ENCODE measurements around the gene BTBD19. TPM values are rescaled to one million over a fixed set of nuclear protein-coding genes. Genes with fewer than 3 reads are reported as not detected.

Gene BTBD19
- total and polyA plus RNA-seq, 2 donors (not counting 1 experiment from before 2014, with no cell fraction given) = 5.0 to 8.7 TPM

DNA sequence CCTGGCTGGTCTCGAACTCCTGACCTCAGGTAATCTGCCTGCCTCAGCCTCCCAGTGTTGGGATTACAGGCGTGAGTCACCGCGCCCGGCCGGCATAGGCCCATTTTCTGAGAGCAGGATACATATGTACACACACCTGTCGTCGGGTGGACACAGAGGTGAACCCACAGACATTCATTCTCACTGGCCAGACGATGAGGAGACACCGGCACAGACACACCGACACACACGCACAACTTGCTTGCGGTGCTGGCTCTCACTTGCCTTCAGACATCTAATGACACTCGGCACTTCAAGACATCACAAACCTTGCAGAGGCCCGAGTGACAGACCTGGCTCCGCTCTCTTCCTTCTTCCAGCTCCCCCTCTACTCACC lies 34.2 kb downstream of the BTBD19 start:
- no peaks in the 10 kb centered on the region for H3K4me1 ChIP-seq (ENCODE audit: control insufficient read depth, extremely low read depth, insufficient read depth, low read length)
- no peaks in the 10 kb centered on the region for H3K27me3 ChIP-seq (ENCODE audit: control insufficient read depth, insufficient read depth, low read length)
- no peaks in the 10 kb centered on the region for H3K79me2 ChIP-seq (ENCODE audit: control insufficient read depth, insufficient read depth, low read length)
- H3K4me3 ChIP-seq (replicated peaks in 1 of 4; ENCODE audit: control extremely low read depth in 1 of 4, insufficient read depth in 1 of 4, low read depth in 3 of 4, low read length in 4 of 4) = peak overlapping the region; percentile 45 to 68 (median 59)
- no peaks in the 10 kb centered on the region for H3K36me3 ChIP-seq (ENCODE audit: control insufficient read depth, insufficient read depth, low read length)
- DNase-seq (ENCODE audit: low read depth in 2 of 2) = no peak
- no peaks in the 10 kb centered on the region for H3K9me3 ChIP-seq (ENCODE audit: control insufficient read depth, insufficient read depth, low read depth, low read length)
- H3K9ac ChIP-seq (ENCODE audit: insufficient read depth, low read length) = no peak overlapping the region
- H3K27ac ChIP-seq (ENCODE audit: insufficient read depth, low read length) = no peak overlapping the region
- H2AFZ ChIP-seq (ENCODE audit: low read length) = peak overlapping the region; percentile 49
- TF ChIP-seq EZH2 (IDR thresholded peaks at IDR 0.05; ENCODE audit: low read length, missing control alignments) (no peak), CTCF (conservative IDR thresholded peaks at IDR 0.05 in 1 of 2, IDR thresholded peaks at IDR 0.05 in 1 of 2; ENCODE audit: low read depth in 1 of 2, low read length in 2 of 2) (no peak)
- H4K20me1 ChIP-seq (ENCODE audit: control insufficient read depth, extremely low read depth, insufficient read depth, low read length) = no peaks in the 10 kb centered on the region
- peak overlapping the region; percentile 93 for H3K4me2 ChIP-seq (ENCODE audit: extremely low read depth, insufficient read depth, low read length)

DNA sequence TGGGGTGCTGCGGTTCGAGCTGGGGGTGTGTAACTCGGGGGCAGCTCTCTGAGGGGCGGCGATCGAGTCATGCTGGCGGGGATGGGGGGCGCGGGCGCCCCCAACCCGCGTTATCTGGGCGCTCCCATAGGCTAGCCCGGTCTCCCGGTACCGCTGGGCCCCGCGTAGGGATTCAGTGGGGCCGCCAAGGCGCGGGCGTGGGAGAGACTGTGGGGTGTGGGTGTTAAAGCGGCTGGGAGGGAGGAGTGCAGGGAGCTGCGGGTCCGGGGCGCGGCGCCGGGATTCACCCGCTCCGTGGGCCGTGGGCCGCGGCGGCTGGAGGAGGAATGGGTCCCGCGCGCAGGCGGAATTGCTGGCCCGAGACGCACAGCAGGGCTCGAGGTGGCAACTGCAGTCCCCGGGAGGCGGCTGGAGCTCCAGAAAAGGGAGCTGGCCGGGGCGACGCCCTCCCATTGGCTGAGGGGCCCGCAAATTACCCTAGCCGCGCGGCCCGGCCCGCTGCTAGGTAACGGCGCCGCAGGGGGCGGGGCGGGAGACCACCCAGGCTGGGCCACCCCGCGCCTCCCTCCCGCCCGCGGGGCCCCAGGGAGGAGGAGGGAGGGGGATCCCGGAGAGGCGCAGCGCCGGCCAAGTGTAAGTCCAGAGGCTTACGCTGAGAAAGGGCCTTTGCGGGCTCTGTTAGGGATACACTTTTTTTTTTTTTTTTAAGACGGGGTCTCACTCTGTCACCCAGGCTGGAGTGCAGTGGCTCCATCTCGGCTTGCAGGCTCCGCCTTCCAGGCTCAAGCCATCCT lies 34.7 kb downstream of the BTBD19 start, which contains the start of gene PTCH2:
PTCH2 (minus strand) TSS at position 392 of the 794 bp plus-strand sequence; CDS start at position 71, 321 bp downstream.
- H3K36me3 ChIP-seq (ENCODE audit: control insufficient read depth, insufficient read depth, low read length) = no peaks in the 10 kb centered on the region
- H2AFZ ChIP-seq (ENCODE audit: low read length) = peak within 1 kb of the TSS; percentile 49
- peak within 1 kb of the TSS; percentile 93 for H3K4me2 ChIP-seq (ENCODE audit: extremely low read depth, insufficient read depth, low read length)
- H4K20me1 ChIP-seq (ENCODE audit: control insufficient read depth, extremely low read depth, insufficient read depth, low read length) = no peaks in the 10 kb centered on the region
- H3K4me1 ChIP-seq (ENCODE audit: control insufficient read depth, extremely low read depth, insufficient read depth, low read length) = no peaks in the 10 kb centered on the region
- peak within 1 kb of the TSS; percentile 45 to 68 (median 59) for H3K4me3 ChIP-seq (replicated peaks in 1 of 4; ENCODE audit: control extremely low read depth in 1 of 4, insufficient read depth in 1 of 4, low read depth in 3 of 4, low read length in 4 of 4)
- no peaks in the 10 kb centered on the region for H3K9me3 ChIP-seq (ENCODE audit: control insufficient read depth, insufficient read depth, low read depth, low read length)
- peak within 1 kb of the TSS; percentile 59 for H3K9ac ChIP-seq (ENCODE audit: insufficient read depth, low read length)
- TF ChIP-seq EZH2 (IDR thresholded peaks at IDR 0.05; ENCODE audit: low read length, missing control alignments) = no peak
- no peak for TF ChIP-seq CTCF (conservative IDR thresholded peaks at IDR 0.05 in 1 of 2, IDR thresholded peaks at IDR 0.05 in 1 of 2; ENCODE audit: low read depth in 1 of 2, low read length in 2 of 2)
- H3K27ac ChIP-seq (ENCODE audit: insufficient read depth, low read length) = no peak within 1 kb of the TSS
- no peaks in the 10 kb centered on the region for H3K79me2 ChIP-seq (ENCODE audit: control insufficient read depth, insufficient read depth, low read length)
- no peaks in the 10 kb centered on the region for H3K27me3 ChIP-seq (ENCODE audit: control insufficient read depth, insufficient read depth, low read length)
- peak; percentile 66 to 71 for DNase-seq (ENCODE audit: low read depth in 2 of 2)

- no peak for TF ChIP-seq CTCF (conservative IDR thresholded peaks at IDR 0.05 in 1 of 2, IDR thresholded peaks at IDR 0.05 in 1 of 2; ENCODE audit: low read depth in 1 of 2, low read length in 2 of 2)
- TF ChIP-seq EZH2 (IDR thresholded peaks at IDR 0.05; ENCODE audit: low read length, missing control alignments) = no peak
- Histone ChIP-seq H2AFZ (ENCODE audit: low read length) (no peak overlapping the region), H3K9me3 (ENCODE audit: control insufficient read depth, insufficient read depth, low read depth, low read length) (no peaks in the 10 kb centered on the region)
Observed at GRCh38 chr1:44846985-44847384, 38.7 kb downstream of the BTBD19 start.

More at GRCh38 chr1:44846985-44847384, 38.7 kb downstream of the BTBD19 start:
- Histone ChIP-seq H3K36me3 (ENCODE audit: control insufficient read depth, insufficient read depth, low read length) (no peaks in the 10 kb centered on the region), H4K20me1 (ENCODE audit: control insufficient read depth, extremely low read depth, insufficient read depth, low read length) (no peaks in the 10 kb centered on the region), H3K4me1 (ENCODE audit: control insufficient read depth, extremely low read depth, insufficient read depth, low read length) (no peaks in the 10 kb centered on the region), H3K27me3 (ENCODE audit: control insufficient read depth, insufficient read depth, low read length) (no peaks in the 10 kb centered on the region), H3K4me2 (ENCODE audit: extremely low read depth, insufficient read depth, low read length) (no peak overlapping the region), H3K4me3 (replicated peaks in 1 of 4; ENCODE audit: control extremely low read depth in 1 of 4, insufficient read depth in 1 of 4, low read depth in 3 of 4, low read length in 4 of 4) (no peak overlapping the region), H3K79me2 (ENCODE audit: control insufficient read depth, insufficient read depth, low read length) (no peaks in the 10 kb centered on the region), H3K27ac (ENCODE audit: insufficient read depth, low read length) (no peak overlapping the region), H3K9ac (ENCODE audit: insufficient read depth, low read length) (no peak overlapping the region)
- DNase-seq (ENCODE audit: low read depth in 2 of 2) = no peak

Measured in fibroblast of lung (primary cell).